HG03064 (cell line): ENCODE measurements around the gene ADGRD1.

Source experiments
- ATAC-seq: cut with Tn5 transposase; IDR thresholded peaks from one replicate; pipeline ENCODE4 v1.9.1; 2021; ENCODE audit warnings: low read depth; ENCODE audit not compliant: unreplicated experiment

ADGRD1 gene

DNA sequence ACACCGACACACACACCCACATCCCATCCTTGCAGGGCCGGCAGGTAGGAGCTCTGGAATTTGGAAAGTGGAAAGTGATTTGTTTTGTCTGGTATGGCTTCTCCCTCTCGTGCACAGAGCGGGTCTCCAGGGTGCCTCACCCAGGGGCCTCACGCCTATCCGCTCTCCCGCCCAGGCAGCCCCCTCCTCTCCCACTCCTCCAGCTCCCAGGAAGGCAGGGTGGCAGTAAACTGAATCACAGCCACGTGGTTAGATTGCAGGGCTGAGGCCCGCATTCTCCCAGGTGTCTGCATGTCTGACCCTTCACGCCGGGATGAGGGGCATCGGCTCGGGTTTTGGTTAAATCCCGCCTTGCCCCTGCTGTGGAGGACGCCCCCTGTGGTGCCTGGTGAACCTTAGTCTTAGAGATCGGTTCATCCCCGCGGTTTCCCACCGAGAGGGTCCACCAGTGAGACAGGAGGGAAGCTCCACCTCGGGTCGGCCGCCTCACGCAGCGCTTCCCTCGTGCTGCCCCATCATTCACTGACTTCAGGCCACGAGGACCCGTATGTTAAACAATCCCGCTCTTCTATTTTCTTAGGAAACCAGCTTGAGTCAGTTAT is 64.4 kb downstream of the ADGRD1 start:
- no peak for ATAC-seq

DNA sequence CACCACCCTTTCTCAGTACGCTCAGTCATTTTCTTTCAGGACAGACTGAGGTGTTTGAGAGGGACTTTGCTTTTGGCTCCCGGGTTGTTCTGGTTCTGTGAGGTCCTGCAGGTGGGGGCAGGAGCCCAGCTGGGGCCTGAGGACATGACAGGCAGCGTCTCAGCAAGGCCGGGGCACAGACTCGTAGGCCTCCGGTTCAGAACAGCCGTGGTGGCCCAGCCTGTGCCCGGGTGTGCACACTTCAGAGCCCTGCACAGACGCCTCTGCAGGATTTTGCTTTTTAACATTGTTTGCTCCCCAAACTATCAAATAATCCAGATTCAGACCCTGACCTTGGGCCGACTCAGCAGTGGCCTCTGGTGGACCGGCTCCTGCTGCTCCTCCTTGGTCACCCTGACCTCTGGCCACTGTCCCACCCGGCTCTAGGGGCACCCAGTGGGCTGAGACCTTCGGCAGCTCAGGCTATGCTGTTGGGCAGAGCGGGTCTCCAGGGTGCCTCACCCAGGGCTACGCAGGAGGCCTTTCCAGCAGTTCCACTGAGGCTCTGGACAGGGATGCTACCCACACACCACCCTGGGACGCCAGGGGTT is 65.2 kb downstream of the ADGRD1 start:
- no peak for ATAC-seq

DNA sequence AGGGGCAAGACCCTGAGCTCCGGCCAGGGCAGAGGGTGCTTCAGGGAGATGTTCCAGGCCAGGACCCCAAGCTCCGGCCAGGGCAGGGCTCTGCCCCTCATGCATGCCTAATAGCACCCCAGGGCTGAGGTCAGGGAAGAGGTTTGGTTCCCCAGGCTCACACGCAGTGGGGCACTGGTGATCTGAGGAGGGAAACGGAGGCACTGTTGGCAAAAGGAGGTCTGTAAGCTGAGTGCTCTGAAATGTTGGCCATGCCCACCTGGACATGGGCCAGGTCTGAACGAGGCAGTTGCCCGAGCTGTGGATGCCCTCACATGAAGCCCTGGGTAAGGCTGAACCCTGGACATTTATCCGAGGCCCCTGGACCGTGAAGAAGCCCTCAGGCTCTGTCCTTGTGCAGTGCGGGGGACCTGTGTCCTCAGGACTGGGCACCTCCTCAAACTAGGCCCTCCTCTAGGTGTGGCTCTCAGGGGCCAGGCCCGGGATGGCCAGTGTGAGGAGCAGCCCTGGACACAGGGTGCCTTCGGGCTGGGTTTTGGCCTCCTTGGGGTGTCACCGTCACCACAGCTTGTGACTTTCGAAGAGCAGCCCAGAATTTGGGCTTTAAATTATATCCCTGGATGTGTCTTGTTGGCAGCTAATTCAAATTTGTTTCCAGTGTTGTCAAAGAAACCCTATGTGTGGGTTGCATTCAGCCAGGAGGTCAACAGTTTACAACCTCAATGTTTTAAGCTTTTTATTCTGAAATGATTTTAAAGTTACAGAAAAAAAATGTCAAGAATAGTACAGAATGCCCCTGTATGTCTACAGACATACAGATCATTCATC is 66.8 kb downstream of the ADGRD1 start:
- ATAC-seq: no peak

DNA sequence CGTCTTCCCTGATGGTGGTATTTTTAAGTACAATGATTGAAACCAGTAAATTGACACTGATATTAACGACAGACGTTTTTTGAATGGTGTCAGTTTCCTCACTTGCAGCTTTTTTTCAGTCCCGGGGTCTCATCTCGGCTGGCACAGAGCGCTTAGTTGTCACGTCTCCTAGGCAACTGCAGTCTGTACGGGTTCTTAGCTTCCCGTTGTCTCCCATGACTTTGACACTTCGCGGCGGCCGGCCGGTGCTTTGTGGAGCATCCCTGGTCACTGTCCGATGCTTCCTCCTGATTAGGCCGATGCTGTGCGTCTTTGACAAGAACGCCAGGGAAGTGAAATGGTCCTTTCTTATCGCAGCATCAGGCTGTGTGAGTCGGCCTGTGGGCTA is 67.4 kb downstream of the ADGRD1 start:
- no peak for ATAC-seq

DNA sequence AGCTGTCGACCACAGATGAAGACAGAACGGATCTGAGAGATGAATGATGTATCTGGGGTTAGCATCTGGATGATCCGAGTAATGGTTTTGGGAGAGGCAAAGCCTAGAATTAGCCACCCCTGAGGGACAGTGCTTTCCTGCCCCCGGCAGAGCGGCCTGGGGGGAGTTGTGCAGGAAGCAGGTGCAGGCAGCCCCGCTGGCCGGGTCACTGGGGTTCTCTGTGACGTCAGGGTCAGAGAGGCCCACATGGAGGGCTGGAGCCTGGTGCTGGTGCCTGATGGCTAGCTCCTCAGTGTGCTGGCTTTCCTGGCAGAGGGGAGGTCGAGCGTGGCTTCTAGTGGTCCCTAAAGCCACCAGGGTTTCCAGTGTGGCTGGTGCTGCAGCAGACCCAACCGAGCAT is 70.3 kb downstream of the ADGRD1 start:
- no peak for ATAC-seq

DNA sequence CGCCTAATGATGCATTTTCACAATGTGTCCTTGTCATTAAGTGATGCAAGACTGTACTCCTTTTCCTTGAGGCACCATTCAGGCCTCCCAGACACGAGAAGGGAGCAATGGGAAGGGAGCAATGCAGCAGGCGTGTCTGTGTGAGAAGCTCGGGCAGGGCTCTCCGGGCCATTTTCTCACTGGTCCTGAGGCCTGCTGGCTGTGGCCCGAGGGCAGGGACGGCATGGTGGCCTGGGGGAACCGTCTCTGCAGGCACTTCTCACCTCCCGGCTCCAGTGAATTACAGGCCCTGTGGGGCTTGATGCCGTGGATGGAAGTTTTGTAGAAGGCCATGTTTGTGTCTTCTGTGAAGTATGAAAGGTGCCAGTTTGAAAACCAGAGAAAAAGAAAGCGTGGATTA is 71.0 kb downstream of the ADGRD1 start:
- no peak for ATAC-seq

DNA sequence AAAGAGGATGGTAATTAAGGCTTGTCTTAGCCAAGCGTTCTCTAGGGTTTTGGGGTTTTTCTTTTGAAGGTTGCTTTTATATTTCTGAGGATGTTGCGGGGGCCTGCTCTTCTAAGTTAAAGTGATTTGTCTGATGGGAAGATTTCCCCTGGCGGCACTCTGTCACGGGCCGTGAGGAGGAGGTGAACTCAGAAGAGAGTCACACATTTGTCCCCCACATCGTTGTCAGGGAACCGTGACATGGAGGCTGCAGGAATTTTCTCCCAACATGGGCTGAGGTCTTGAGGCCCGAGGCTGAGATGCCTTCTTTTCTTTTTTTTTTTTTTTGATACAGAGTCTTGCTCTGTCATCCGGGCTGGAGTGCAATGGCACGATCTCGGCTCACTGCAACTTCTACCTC is 71.5 kb downstream of the ADGRD1 start:
- no peak for ATAC-seq

DNA sequence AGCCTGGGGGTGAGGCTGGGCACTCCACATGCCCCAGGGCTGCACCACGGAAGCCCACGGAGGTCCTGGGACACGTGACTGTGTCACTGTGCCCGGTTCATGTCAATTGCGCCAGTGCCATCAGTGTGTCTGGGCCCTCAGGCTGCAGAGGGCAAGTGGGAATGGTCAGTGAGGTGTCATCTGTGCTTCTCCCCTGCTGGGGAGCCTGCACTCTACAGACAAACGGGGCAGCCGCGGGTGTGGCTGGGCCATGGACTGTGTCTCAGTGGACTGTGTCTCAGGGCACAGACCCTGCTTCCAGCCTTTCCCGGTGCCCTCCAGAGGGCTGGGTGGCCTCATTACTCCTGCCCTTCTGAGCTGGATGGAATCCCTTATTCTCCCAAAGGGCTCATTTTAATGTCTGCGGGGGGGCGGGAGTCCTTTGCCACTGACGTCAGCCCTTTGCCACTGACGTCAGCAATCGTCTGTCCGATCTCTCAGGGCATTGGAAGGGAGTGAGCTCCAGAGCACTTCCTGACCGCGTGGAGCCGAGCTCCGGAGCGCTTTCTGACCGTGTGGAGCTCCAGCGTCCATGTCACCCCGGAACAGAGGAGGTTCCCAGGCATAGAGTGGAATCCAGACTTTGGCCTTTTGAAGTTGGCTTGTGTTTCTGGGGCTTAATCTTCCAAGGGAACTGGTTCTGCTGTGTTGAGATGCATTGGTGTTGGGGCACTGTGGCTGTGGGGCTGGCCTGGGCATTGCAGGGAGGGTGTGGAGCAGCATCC is 72.4 kb downstream of the ADGRD1 start:
- no peak for ATAC-seq

DNA sequence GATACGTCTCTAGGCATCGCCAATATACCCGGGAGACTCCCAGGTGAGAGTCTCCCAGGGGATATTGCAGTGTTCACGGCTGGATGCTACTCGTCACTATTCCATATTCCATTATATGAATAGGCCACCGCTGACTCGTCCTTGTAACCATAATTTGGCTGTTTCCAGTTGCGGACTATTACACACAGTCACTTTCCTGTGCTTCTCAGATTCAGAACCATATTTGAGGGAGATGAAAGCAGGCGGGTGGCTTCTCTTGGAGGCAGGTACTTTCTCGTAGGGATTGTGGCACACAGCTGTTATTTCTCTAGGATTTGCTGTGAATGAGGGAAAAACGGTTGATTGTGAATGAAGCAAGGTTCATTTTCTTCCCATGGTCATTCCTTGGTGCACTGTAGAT is 73.0 kb downstream of the ADGRD1 start:
- no peak for ATAC-seq

DNA sequence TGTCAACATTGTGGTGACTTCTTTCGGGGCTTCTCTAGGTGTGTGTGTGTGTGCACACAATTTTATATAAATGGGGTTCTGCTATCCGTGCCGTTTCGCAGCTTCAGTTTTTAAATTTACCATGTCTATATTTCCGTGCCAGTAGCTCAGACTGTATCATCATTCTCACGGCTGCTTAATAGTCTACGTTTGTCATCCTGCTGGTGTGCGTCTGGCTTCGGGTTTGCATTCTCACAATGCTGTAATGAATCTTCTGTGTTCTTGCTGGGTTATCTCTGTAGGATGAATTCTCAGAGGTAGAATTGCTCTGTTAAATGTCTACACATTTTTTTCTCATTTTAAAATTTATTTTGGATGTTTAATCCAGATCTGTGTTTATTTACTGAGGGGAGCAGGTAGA is 73.6 kb downstream of the ADGRD1 start:
- ATAC-seq: no peak

DNA sequence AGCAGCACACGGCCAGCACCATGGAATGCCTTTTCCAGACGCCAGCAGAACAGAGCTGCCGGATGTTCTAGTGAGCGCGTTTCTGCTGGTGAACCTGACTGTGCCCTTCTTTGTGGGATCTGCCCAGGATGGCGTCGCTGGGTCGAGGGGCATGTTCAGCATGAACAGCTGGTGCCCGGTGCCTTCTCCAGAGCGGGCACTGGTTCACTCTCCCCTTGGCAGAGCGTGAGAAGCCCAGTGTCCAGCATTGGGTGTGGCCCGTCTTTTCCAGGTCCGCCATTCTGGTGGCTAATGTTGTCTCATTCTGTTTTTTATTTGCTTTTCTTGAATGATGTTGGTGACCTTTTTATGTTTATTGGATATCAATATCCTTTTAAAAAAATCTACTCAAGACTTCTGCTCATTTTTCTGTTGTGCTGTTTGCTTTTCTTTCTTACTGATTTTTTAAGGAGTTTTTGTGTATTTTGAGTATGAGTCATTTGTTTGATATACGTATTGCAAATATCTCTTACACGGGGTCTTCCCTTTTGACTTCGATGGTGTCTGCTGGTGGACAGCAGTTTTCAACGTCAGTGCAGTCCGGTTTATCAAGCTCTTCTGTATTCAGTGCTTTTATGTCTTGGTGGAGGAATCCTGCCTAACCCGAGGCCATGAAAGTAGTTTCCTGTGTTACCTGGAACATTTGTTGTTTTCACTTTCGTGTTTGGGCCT is 74.3 kb downstream of the ADGRD1 start:
- no peak for ATAC-seq

DNA sequence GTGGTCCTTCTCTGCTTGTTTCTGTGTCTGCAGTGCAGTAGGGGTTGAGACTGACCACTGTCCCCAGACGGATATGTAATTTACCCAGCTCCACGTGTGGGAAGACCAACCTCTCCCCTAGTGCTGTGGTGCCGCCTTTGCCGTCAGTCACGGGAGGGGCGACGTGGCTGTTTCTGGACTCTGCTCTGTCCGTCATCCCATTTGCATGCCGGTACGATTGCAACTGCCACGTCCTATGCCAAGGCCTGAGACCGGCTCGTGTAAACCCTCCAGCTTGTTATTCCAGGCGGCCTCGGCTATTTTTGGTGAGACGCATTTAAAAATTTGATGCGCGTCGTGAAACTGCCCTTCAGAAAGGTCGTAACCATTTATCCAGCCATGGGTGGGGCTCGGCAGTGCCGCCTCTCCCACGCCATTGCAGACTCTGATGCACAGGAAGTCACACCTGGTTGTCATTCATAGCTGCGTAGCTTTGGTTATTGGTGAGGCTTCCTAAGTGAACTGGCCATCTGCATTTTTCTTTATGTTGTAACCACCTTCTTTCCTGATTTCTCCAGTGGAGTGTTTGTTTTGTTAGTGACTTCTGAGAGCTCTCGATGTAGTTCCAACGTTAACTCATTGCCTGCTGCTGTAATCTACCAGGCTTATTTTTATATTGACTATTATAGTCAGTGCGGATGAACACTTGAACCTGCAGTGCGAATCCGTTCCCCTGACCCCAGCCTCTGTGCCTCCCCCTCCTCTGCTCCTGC is 75.1 kb downstream of the ADGRD1 start:
- no peak for ATAC-seq

DNA sequence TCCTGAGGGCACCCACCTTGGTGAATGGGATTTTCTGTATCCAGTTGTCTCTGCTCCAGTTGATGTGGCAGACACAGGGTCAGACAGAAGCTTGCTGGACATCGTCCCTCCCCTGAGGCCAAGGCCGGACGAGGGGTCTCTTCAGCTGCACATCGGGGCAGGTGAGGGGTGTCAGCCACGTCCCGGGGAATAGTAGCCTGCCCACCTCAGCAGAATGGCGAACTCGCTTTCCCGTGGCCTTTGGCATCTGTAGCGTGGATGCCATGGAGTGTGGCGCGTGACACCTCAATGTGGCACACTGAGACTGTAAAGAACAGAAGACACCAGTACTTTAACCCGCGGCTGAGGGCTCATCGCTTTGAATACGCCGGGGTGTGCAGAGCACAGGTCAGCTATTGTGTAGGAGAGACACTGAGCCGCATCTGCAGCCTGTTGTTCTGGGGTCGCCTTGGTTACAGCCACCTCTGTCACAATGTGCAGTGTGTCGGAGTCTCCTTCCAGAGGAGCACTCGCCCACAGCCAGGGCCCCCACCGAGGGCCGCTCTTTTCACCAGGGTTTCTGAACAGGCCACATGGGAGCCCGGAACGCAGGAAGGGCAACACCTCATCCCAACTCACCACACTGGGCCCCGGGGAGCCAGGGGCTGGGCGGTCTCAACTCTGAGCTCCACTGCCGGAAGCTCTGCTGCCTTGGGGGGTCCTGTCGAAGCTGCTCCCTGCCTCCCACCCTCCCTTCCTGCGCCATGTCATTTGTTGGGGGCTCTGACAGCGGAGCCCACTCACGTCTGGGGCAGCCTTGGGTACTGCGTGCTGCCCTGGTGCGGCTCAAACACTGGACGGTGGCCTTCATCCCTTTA is 77.0 kb downstream of the ADGRD1 start:
- no peak for ATAC-seq

DNA sequence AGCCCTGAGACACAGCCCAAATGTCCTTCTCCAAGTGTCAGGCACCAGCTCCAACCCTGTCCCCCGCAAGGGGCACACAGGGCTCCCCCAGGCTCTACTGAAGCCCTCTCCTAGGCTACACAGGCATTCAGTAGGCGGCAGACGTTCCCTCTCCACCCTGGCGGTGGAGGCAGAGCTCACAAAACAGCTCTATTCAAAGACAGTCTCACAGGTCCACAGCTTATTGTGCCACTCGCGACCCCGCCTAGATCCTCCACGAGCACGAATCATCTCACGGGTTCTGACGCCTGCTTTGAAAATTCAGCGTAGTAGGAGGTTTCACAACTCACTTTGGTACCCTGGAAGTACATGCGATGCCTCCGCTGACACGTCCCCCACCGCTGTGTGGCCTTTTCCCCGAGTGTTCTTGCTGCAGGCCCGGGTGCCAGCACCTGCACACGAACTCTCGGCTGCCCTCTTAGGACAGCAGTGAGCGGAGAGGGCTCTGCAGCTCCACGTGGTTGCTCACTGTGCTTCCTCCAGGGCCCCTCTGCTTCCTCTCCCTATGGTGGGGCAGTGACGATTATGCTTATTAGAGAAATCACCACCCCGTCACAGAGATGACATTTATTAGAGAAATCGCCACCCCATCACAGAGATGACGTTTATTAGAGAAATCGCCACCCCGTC is 78.5 kb downstream of the ADGRD1 start:
- no peak for ATAC-seq

DNA sequence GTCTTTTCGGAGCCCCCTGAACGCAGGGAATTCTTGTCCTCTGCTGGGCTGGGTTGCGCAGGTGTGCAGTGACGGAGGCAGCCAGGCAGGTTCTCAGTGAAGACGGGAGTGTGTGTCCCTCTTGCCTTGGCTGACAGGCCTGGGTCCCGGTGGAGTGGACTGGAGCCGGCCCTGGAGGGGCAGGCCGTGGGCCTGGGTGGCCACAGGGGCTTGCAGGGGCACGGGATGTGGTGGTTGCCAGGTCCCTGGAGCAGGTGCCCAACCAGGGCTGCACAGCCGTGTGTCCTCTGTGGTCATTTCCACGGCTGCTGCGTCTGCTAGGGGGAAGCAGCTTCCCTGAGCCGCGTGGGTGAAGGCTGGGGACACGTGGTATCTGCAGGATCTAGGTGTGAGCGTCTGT is 79.8 kb downstream of the ADGRD1 start:
- ATAC-seq: no peak

DNA sequence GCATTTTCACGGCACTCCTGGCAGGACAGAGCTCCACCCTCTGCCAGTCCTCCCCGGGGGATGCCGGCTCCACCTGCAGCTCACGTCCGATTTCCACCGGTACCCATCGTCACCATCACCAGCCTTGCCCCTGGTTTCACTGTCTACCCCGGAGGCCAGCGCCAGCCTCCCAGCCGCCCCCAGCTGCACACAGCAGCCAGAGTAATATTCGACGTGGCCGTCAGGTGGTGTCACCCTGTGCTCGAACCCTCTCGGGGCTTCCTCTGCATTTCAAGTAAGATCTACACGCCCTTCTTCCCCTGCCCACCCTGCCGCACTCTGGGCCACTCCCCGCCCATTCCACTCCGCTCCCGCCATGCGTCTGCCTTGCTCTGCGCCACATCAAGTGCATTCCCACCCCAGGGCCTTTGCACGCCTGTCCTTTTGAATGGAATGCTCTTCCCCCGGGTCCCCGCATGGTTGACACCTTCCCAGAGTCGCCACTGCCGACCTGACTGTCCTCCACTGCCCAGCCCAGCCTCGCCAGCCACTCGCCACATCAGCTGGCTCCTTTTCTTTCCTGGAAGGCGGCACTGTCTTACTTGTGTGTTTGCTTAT is 80.3 kb downstream of the ADGRD1 start:
- no peak for ATAC-seq

DNA sequence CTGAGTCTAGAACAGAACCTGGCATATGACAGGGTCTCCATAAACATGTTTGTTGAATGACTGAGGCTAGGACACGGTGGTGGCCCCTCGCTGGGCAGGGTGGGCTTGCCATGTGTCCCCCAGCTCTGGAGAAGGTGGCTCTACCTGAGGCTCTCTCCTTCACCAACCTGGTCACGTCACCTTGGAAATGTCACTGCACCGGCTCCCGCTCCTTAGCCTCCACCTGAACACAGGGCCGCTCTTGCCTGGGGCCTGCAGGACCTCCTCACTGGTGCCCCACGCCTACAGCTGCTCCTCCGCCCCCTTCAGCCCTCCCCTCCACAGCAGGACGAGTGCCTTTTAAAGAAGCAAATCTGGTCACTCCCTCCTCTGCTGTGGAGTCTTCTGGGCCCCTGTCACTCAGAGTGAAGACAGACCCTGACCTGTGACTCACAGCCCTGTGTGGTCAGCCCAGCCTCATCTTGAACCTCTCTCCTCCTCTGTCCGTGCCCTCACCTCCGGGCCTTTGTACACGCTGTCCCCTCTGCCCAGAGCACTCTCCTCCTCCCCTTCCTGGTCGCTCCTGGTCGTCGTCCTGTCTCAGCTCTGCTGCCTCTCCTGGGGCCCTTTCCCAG is 81.0 kb downstream of the ADGRD1 start:
- no peak for ATAC-seq

DNA sequence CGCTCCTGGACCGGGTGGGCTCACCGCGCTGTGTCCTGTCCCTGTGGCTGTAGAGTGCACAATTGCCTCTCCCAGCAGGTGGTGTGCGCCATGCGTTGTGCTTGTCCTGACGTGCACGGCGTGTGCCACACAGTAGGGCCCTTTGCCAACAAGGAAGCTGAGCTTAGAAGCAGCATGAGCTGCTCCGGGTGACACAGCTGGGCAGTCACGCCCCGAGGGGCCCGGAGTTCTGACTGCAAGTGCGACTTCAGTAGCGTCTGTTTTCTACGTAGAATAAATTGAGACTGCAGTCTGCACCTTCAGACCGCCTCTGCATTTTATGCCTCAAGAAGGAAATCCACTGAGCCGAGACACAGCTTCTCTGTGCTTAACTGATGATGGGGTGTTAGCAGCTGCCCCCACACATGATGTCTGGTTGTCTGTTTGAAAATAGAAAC is 81.6 kb downstream of the ADGRD1 start:
- no peak for ATAC-seq
